Thoracic aorta (tissue), 2 donors: ENCODE data around the gene CLMN. TPM values are rescaled to one million over a fixed set of nuclear protein-coding genes. Genes with fewer than 3 reads are reported as not detected.

Experiments
- ATAC-seq: fragments of 150-250 bp; one replicate; pipeline ENCODE4 v1.8.0; 2017; ENCODE audit warnings: low read depth; ENCODE audit not compliant: insufficient number of reproducible peaks, low FRiP score
- DNase-seq: peaks from one replicate; pipeline ENCODE4 v3.0.0-alpha.2; 2020; ENCODE audit warnings: low spot score
- H3K27ac ChIP-seq, 2 donors: fragments of 200-600 bp; sonication (generic); 1 replicate in 1 of 2; 2 replicates in 1 of 2; pipeline ENCODE4 v1.5.1; 2016; ENCODE audit warnings: mild to moderate bottlenecking in 2 of 2, moderate library complexity in 2 of 2
- H3K27me3 ChIP-seq: fragments of 200-600 bp; sonication (generic); replicated peaks from 2 replicates; pipeline ENCODE4 v1.6.0; 2016; ENCODE audit warnings: mild to moderate bottlenecking; ENCODE audit not compliant: insufficient read depth
- H3K36me3 ChIP-seq: fragments of 200-600 bp; sonication (generic); one replicate; pipeline ENCODE4 v1.5.1; 2016
- H3K4me1 ChIP-seq, 2 donors: fragments of 200-600 bp; sonication (generic); 1 replicate in 1 of 2; 2 replicates in 1 of 2; pipeline versions ENCODE4 v1.5.1 to v1.6.0; 2016; ENCODE audit warnings: low read depth in 2 of 2, mild to moderate bottlenecking in 1 of 2; ENCODE audit not compliant: control insufficient read depth in 1 of 2
- H3K4me3 ChIP-seq: fragments of 200-600 bp; sonication (generic); 2 replicates; pipeline ENCODE4 v1.5.1; 2016; ENCODE audit warnings: mild to moderate bottlenecking
- H3K9me3 ChIP-seq: fragments of 200-600 bp; sonication (generic); 2 replicates; pipeline ENCODE4 v1.5.1; 2016
- CTCF ChIP-seq: fragments of 200-600 bp; sonication (generic); IDR thresholded peaks from one replicate; pipeline ENCODE4 v1.5.1; 2019; ENCODE audit warnings: antibody characterized with exemption
- total RNA-seq, 2 donors: library from RNA; depleted of rRNA; stranded (reverse); fragments of >200 nt; gene quantifications; one replicate each; pipeline versions ENCODE4 v1.1.0 to v1.2.3, GENCODE V29; 2016

CLMN gene
- total RNA-seq, 2 donors from 2014 or later = 7.3 to 10.4 TPM

- Histone ChIP-seq H3K27ac (no peak overlapping the region), H3K36me3 (no peaks in the 10 kb centered on the region), H3K9me3 (no peaks in the 10 kb centered on the region), H3K27me3 (no peaks in the 10 kb centered on the region), H3K4me3 (no peak overlapping the region), H3K4me1 (no peaks in the 10 kb centered on the region)
- no peak for TF ChIP-seq CTCF
- DNase-seq (no peak), ATAC-seq (no peak)
These were observed 123.4 kb downstream of the CLMN start for GRCh38 chr14:95196268-95196667.

- Histone ChIP-seq H3K36me3 (no peaks in the 10 kb centered on the region), H3K4me3 (no peak overlapping the region), H3K9me3 (no peaks in the 10 kb centered on the region), H3K27me3 (no peaks in the 10 kb centered on the region), H3K27ac (no peak overlapping the region), H3K4me1 (no peaks in the 10 kb centered on the region)
- DNase-seq (no peak), ATAC-seq (no peak)
- TF ChIP-seq CTCF = no peak
These were observed 124.7 kb downstream of the CLMN start for GRCh38 chr14:95195031-95195430.

GRCh38 chr14:95193081-95193480 lies 126.6 kb downstream of the CLMN start:
- Histone ChIP-seq H3K27ac (no peak overlapping the region), H3K4me1 (no peaks in the 10 kb centered on the region), H3K4me3 (no peak overlapping the region), H3K9me3 (no peaks in the 10 kb centered on the region), H3K27me3 (no peaks in the 10 kb centered on the region), H3K36me3 (no peaks in the 10 kb centered on the region)
- no peak for DNase-seq
- TF ChIP-seq CTCF = no peak
- ATAC-seq = no peak

GRCh38 chr14:95192311-95192710 lies 127.4 kb downstream of the CLMN start:
- Histone ChIP-seq H3K4me1 (no peaks in the 10 kb centered on the region), H3K9me3 (no peaks in the 10 kb centered on the region), H3K36me3 (no peaks in the 10 kb centered on the region), H3K4me3 (no peak overlapping the region), H3K27me3 (no peaks in the 10 kb centered on the region), H3K27ac (no peak overlapping the region)
- DNase-seq (no peak), ATAC-seq (no peak)
- TF ChIP-seq CTCF = no peak

GRCh38 chr14:95191445-95192199 lies 128.1 kb downstream of the CLMN start:
- no peak overlapping the region for H3K27ac ChIP-seq
- no peaks in the 10 kb centered on the region for H3K9me3 ChIP-seq
- H3K4me3 ChIP-seq = no peak overlapping the region
- no peak for TF ChIP-seq CTCF
- ATAC-seq = no peak
- H3K27me3 ChIP-seq = no peaks in the 10 kb centered on the region
- H3K36me3 ChIP-seq = no peaks in the 10 kb centered on the region
- DNase-seq = no peak
- no peaks in the 10 kb centered on the region for H3K4me1 ChIP-seq
